OCI-LY1 (cell line): ENCODE data around the gene CD69.

ENCODE experiments used
- H2AFZ ChIP-seq: fragments of 200-600 bp; sonication (generic), shearing (Covaris generic); 2 replicates; pipeline ENCODE4 v1.6.0; 2014; ENCODE audit warnings: antibody characterized with exemption, mild to moderate bottlenecking, low read length
- H3F3A ChIP-seq: fragments of 200-600 bp; sonication (generic), shearing (Covaris generic); 2 replicates; pipeline ENCODE4 v1.6.0; 2014; ENCODE audit warnings: mild to moderate bottlenecking, antibody characterized with exemption, low read length, moderate library complexity; ENCODE audit not compliant: insufficient read depth
- H3K27ac ChIP-seq: fragments of 200-600 bp; sonication (generic); 2 replicates; pipeline ENCODE4 v1.5.1; 2014; ENCODE audit warnings: low read length, mixed run types, mild to moderate bottlenecking, low read depth; ENCODE audit not compliant: poor library complexity, severe bottlenecking
- H3K27me3 ChIP-seq: fragments of 200-600 bp; sonication (generic); 2 replicates; pipeline ENCODE4 v1.6.0; 2014; ENCODE audit warnings: antibody characterized with exemption, mild to moderate bottlenecking, low read length, moderate library complexity; ENCODE audit not compliant: insufficient read depth
- H3K36me3 ChIP-seq: fragments of 200-600 bp; sonication (generic); 2 replicates; pipeline ENCODE4 v1.6.1; 2014; ENCODE audit warnings: mild to moderate bottlenecking, antibody characterized with exemption, low read length, moderate library complexity, mixed read lengths; ENCODE audit not compliant: insufficient read depth
- H3K4me1 ChIP-seq: fragments of 200-600 bp; sonication (generic); 2 replicates; pipeline ENCODE4 v1.5.1; 2014; ENCODE audit warnings: mild to moderate bottlenecking, low read length, moderate library complexity; ENCODE audit not compliant: insufficient read depth, severe bottlenecking
- H3K4me2 ChIP-seq: fragments of 200-600 bp; sonication (generic), shearing (Covaris generic); 2 replicates; pipeline ENCODE4 v1.6.1; 2014; ENCODE audit warnings: low read length
- H3K4me3 ChIP-seq: fragments of 200-600 bp; sonication (generic); 2 replicates; pipeline ENCODE4 v1.5.1; 2014; ENCODE audit warnings: low read length, low read depth, mild to moderate bottlenecking, mixed read lengths; ENCODE audit not compliant: poor library complexity, severe bottlenecking
- H3K79me2 ChIP-seq: fragments of 200-600 bp; shearing (Covaris generic); 2 replicates; pipeline ENCODE4 v1.6.1; 2016; ENCODE audit warnings: mixed run types, low read length, mixed read lengths; ENCODE audit not compliant: insufficient read depth
- H3K9ac ChIP-seq: fragments of 200-600 bp; sonication (generic), shearing (Covaris generic); 2 replicates; pipeline ENCODE4 v1.6.1; 2014; ENCODE audit warnings: mild to moderate bottlenecking, low read length, mixed read lengths
- H3K9me2 ChIP-seq: fragments of 200-600 bp; sonication (generic), shearing (Covaris generic); 2 replicates; pipeline ENCODE4 v1.6.1; 2014; ENCODE audit warnings: low read depth, mild to moderate bottlenecking, low read length, mixed read lengths
- H3K9me3 ChIP-seq: fragments of 200-600 bp; shearing (Covaris generic); 2 replicates; pipeline ENCODE4 v1.6.1; 2014; ENCODE audit warnings: low read length, mixed read lengths
- H4K20me1 ChIP-seq: fragments of 200-600 bp; sonication (generic), shearing (Covaris generic); 2 replicates; pipeline ENCODE4 v1.6.0; 2016; ENCODE audit warnings: mild to moderate bottlenecking, low read length; ENCODE audit not compliant: insufficient read depth
- CTCF ChIP-seq: fragments of 200-600 bp; sonication (generic), shearing (Covaris generic); IDR thresholded peaks from 2 replicates; pipeline ENCODE4 v1.5.1; 2017; ENCODE audit warnings: mild to moderate bottlenecking, antibody characterized with exemption, low read length, moderate library complexity, mixed read lengths
- EZH2 ChIP-seq: fragments of 200-600 bp; sonication (generic), shearing (Covaris generic); IDR thresholded peaks from 2 replicates; pipeline ENCODE4 v1.8.0; 2017; ENCODE audit warnings: borderline replicate concordance, mixed run types, mild to moderate bottlenecking, antibody characterized with exemption, low read length, moderate library complexity, mixed read lengths

The CD69 gene

GRCh38 chr12:9755035-9755434, 5.7 kb downstream of the CD69 start:
- TF ChIP-seq EZH2: no peak
- no peak for TF ChIP-seq CTCF
- no peaks in the 10 kb centered on the region for H3K9me2 ChIP-seq
- no peak overlapping the region for H3K4me3 ChIP-seq
- peaks cover 33% of the 10 kb centered on the region for H3K4me1 ChIP-seq
- H4K20me1 ChIP-seq: no peaks in the 10 kb centered on the region
- peaks cover 17% of the 10 kb centered on the region; the same call in 1 of the 2 replicates for H3K36me3 ChIP-seq
- H3K9me3 ChIP-seq: no peaks in the 10 kb centered on the region
- peaks cover 4% of the 10 kb centered on the region; the same call in 1 of the 2 replicates for H3F3A ChIP-seq
- H3K9ac ChIP-seq: no peak overlapping the region
- no peak overlapping the region for H3K4me2 ChIP-seq
- H3K79me2 ChIP-seq: no peaks in the 10 kb centered on the region; the same call in 1 of the 2 replicates
- H3K27me3 ChIP-seq: no peaks in the 10 kb centered on the region
- H2AFZ ChIP-seq: no peak overlapping the region
- H3K27ac ChIP-seq: no peak overlapping the region

GRCh38 chr12:9754099-9754927, 6.4 kb downstream of the CD69 start:
- no peaks in the 10 kb centered on the region for H3K27me3 ChIP-seq
- no peak overlapping the region for H3K4me3 ChIP-seq
- H3K36me3 ChIP-seq: peaks cover 17% of the 10 kb centered on the region; the same call in 1 of the 2 replicates
- H3K9ac ChIP-seq: no peak overlapping the region
- H3K27ac ChIP-seq: no peak overlapping the region
- no peak overlapping the region for H2AFZ ChIP-seq
- no peak overlapping the region for H3K4me2 ChIP-seq
- no peaks in the 10 kb centered on the region for H4K20me1 ChIP-seq
- H3F3A ChIP-seq: 0 out of 2 replicates have a peak, but pooled peaks cover 4% of the 10 kb centered on the region
- TF ChIP-seq EZH2 (no peak), CTCF (no peak)
- H3K9me2 ChIP-seq: no peaks in the 10 kb centered on the region
- no peaks in the 10 kb centered on the region for H3K9me3 ChIP-seq
- no peaks in the 10 kb centered on the region; the same call in 1 of the 2 replicates for H3K79me2 ChIP-seq
- peaks cover 27% of the 10 kb centered on the region for H3K4me1 ChIP-seq

GRCh38 chr12:9753498-9753897, 7.2 kb downstream of the CD69 start:
- Histone ChIP-seq H3K9me3 (no peaks in the 10 kb centered on the region), H3K79me2 (no peaks in the 10 kb centered on the region; the same call in 1 of the 2 replicates), H3K4me2 (no peak overlapping the region), H3K36me3 (peaks cover 17% of the 10 kb centered on the region; the same call in 1 of the 2 replicates), H3K4me3 (no peak overlapping the region), H3K4me1 (peaks cover 19% of the 10 kb centered on the region), H4K20me1 (no peaks in the 10 kb centered on the region), H3K27me3 (no peaks in the 10 kb centered on the region), H3K27ac (no peak overlapping the region), H2AFZ (no peak overlapping the region), H3K9ac (no peak overlapping the region), H3F3A (0 out of 2 replicates have a peak, but pooled peaks cover 4% of the 10 kb centered on the region), H3K9me2 (no peaks in the 10 kb centered on the region)
- TF ChIP-seq EZH2 (no peak), CTCF (no peak)
